ENCODE measurements around the gene CROCC2. TPM values are rescaled to one million over a fixed set of nuclear protein-coding genes. Genes with fewer than 3 reads are reported as not detected.

CROCC2 gene
- polyA plus RNA-seq, 1 experiment = not detected

DNA sequence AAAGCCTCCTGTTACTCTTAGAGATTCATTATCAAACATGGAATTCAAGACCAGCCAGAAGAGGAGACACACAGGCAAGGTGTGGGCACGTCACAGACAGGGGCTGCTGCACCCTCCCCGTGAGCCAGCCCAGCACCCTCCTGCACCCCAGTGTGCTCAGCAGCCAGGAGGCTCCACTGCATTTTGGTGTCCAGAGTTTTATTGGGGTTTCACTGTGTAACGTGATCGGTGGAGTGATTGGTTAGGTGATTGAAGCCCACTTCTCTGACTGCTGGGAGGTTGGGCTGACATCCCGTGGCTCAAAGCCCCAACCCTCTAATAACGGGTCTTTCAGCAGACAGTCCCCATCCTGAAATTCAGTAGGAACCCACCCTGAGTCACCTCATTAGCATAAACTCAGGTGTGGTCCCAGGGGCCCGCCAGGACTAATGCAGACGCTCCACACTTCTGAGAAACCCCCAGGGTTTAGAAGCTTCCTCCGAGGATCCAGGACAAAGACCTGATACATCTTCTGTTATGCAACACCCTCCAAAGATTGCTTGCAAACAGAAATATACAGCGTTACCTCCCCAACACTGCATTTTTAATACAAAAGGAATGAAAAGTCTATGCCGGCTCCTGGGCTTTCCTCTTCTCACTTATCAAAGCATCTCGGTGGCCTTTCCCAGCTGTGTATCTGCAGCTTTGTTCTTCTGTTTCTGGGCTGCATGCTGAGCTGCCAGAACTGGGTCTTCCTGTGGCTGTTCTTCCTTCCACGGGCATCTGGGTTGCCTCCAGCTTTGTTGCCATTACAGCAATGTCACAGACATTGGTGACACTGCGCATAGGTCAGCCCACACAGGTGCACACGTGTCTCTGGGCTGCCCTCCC, 48.5 kb downstream of the CROCC2 start:
- ChIA-PET POLR2A (no interaction called here), CTCF (no interaction called here)
- Histone ChIP-seq H3K4me3 (ENCODE audit: low read depth, low read length) (no peak overlapping the region), H3K27me3 (ENCODE audit: control insufficient read depth, insufficient read depth, low read length) (peaks cover 9% of the 10 kb centered on the region; the same call in 1 of the 2 replicates), H3K36me3 (ENCODE audit: control insufficient read depth, insufficient read depth, low read length) (no peaks in the 10 kb centered on the region)
- DNase-seq (ENCODE audit: low read depth) = no peak
- TF ChIP-seq, protein P1, sequence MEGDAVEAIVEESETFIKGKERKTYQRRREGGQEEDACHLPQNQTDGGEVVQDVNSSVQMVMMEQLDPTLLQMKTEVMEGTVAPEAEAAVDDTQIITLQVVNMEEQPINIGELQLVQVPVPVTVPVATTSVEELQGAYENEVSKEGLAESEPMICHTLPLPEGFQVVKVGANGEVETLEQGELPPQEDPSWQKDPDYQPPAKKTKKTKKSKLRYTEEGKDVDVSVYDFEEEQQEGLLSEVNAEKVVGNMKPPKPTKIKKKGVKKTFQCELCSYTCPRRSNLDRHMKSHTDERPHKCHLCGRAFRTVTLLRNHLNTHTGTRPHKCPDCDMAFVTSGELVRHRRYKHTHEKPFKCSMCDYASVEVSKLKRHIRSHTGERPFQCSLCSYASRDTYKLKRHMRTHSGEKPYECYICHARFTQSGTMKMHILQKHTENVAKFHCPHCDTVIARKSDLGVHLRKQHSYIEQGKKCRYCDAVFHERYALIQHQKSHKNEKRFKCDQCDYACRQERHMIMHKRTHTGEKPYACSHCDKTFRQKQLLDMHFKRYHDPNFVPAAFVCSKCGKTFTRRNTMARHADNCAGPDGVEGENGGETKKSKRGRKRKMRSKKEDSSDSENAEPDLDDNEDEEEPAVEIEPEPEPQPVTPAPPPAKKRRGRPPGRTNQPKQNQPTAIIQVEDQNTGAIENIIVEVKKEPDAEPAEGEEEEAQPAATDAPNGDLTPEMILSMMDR (IDR thresholded peaks at IDR 0.05; ENCODE audit: insufficient read depth, low read depth, low read length) = no peak

DNA sequence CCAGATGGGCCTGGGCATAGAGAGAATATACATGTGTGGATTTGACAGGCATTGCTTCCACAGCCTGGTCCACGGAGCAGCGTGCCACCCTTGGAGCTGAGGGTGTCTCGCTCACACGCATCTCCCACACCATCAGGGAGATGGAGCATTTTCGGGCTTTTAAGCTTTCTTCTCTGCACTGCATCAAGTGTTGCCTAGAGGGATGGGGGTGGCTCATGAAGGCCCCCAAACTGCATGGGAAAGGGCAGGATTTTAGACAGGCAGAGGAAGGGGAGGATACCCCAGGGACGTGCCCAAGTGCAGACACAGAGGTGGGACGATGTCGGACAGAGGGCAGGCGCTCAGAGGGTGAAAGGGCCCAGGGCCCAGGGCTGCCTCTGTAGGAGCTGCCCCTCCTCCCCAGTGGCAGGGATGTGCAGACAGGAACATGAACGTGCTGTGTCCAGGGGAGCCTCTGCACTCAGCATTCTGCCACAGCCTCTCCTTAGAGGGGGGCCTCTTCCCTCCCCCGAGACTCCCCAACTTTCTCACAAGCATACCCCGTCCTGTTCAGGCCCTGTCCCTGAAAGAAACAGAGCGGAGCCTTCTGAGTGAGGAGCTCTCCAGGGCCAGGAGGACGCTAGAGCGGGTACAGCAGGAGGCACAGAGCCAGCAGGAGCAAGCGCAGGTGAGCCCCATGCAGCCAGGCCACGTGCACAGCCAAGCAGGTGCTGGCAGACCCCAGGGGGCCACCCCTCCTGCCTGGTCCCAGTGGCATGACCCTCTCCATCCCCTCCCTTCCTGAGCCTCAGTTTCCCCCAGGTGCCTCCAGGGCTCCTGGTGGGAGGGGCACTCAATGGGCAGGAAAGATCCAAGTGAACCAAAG, 49.4 kb downstream of the CROCC2 start:
- ChIA-PET POLR2A (no interaction called here), CTCF (interaction anchor here (1.2 kb wide), 1 partner anchor 41 kb away, joined by 4 read pairs; no protein-coding TSS in a partner anchor)
- TF ChIP-seq, protein P1 (IDR thresholded peaks at IDR 0.05; ENCODE audit: insufficient read depth, low read depth, low read length) = no peak

DNA sequence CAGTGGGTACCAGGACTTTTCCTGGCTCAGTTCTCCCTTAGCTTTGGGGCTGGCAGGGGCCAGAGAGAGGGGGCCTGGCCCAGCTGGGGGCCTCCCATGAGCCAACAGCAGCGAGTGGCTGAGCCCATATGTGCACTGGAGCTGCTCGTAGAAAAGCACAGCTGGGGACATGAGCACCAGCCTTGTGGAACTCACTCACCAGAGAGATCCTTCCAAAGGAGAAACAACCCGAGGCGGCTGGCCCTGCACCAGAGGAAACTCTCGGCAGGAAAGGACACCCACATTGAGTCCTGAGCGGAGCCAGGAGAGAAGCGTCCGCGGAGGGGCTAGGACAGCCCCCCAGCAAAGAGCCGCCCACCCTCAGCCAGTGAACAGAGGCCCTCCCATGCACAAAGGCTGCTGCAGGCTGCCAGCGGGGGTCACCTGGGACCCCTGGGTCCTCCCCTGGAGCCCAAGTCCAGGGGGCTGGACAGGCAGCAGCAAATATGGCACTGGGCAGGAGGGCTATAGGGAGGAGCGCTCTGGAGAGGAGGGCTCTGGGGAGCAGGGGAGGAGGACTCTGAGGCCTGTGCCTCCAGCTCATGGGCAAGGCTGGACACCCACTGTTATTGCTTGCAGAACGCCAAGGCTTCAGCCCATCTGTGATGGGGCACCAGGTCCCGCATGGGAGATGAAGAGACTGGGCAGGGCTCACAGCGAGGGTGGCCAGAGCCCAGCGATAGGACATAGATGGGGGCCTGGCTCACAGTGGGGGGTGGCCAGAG, 50.2 kb downstream of the CROCC2 start:
- no peak for DNase-seq (ENCODE audit: low read depth)
- TF ChIP-seq, protein P1 (IDR thresholded peaks at IDR 0.05; ENCODE audit: insufficient read depth, low read depth, low read length) = no peak
- H3K36me3 ChIP-seq (ENCODE audit: control insufficient read depth, insufficient read depth, low read length) = no peaks in the 10 kb centered on the region
- no peak overlapping the region for H3K4me3 ChIP-seq (ENCODE audit: low read depth, low read length)
- ChIA-PET POLR2A (no interaction called here), CTCF (interaction anchor here (1.2 kb wide), 1 partner anchor 42 kb away, joined by 4 read pairs; no protein-coding TSS in a partner anchor)
- peaks cover 9% of the 10 kb centered on the region; the same call in 1 of the 2 replicates for H3K27me3 ChIP-seq (ENCODE audit: control insufficient read depth, insufficient read depth, low read length)

More for the DNA sequence above, 49.4 kb downstream of the CROCC2 start:
- peaks cover 9% of the 10 kb centered on the region; the same call in 1 of the 2 replicates for H3K27me3 ChIP-seq (ENCODE audit: control insufficient read depth, insufficient read depth, low read length)
- DNase-seq (ENCODE audit: low read depth) = no peak
- H3K36me3 ChIP-seq (ENCODE audit: control insufficient read depth, insufficient read depth, low read length) = no peaks in the 10 kb centered on the region
- no peak overlapping the region for H3K4me3 ChIP-seq (ENCODE audit: low read depth, low read length)

DNA sequence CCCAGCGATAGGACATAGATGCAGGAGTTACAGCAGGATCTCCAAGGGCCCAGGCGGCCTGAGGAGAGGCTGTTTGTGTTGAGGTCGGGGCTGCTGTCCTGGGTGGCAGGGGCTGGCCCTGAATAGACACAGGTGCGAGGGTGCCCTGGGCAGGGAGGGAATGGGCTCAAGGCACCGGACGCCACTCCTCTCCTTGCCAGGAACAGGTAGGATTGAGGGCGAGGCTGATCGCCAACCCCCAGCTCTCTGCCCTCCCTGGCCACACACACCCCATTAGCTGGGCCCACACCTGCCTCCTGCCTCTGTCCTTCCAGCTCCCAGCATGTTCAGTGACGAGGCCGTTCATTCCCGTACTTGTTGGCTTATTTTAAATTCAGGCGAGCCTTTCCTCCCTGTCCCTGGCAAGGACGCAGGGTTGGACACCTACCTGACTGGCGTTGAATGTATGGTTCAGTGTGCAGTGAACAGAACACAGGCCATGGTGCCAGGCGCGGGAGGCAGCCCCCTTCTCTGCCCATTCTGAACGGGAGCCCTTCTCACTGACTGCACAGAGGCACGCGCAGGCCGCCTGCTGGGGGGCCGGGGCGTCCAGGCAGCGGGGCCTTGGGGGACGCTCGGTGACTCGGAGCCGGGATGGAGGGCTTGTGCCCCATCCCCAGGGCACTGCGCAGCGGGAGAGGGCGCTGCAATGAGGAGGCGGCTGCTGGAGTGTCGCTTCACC, 51.0 kb downstream of the CROCC2 start:
- H3K4me3 ChIP-seq (ENCODE audit: low read depth, low read length) = no peak overlapping the region
- TF ChIP-seq, protein P1 (IDR thresholded peaks at IDR 0.05; ENCODE audit: insufficient read depth, low read depth, low read length) = no peak
- H3K27me3 ChIP-seq (ENCODE audit: control insufficient read depth, insufficient read depth, low read length) = peaks cover 9% of the 10 kb centered on the region; the same call in 1 of the 2 replicates
- CTCF ChIA-PET = interaction anchor here (1.2 kb wide), 1 partner anchor 42 kb away, joined by 4 read pairs; no protein-coding TSS in a partner anchor
- DNase-seq (ENCODE audit: low read depth) = no peak
- H3K36me3 ChIP-seq (ENCODE audit: control insufficient read depth, insufficient read depth, low read length) = no peaks in the 10 kb centered on the region
- POLR2A ChIA-PET = no interaction called here
